22Rv1 (cell line): ENCODE data around the gene TRMU.

Source experiments
- ZFX ChIP-seq: fragments of 450-650 bp; IDR thresholded peaks from 2 replicates; pipeline ENCODE4 v1.6.1; 2017; ENCODE audit warnings: antibody characterized with exemption, borderline replicate concordance
- TF ChIP-seq, protein P1 (sequence below): fragments of 450-650 bp; IDR thresholded peaks from 2 replicates; pipeline ENCODE4 v1.5.1; 2017; ENCODE audit warnings: mild to moderate bottlenecking

DNA sequence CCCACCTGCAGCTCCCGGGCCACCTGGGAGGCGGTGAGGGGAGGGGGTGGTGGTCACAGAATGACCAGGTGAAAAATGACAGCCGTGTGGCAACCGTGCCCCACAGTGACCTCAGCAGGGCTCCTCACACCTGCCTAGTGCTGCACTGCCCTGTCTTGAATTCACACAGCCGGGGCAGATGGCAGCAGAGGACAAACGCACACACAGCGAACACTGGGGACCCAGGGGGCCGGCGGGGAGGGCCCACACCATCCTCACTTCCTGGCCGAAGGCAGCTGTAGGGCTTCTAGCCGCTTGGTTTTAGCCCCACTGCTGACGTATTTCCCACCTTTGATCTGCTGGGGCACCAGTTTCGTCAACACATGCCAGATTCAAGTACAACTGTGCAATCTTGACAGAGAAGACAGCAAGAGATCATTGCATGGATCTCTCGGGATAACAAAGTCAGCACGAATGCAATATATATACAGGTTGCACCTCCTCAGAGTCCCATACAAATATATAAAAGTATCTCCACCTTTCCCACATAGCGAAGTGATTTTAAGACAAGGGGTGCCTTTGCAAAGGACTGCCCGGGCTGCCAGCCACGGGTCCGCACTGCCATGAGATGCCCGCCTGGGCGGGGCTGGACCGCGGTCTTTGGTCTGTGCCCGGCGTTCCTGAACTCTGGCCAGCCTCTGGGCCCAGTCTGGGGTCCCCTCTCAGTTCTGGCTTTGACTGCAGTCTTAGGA, 26.9 kb downstream of the TRMU start:
- TF ChIP-seq, protein P1, sequence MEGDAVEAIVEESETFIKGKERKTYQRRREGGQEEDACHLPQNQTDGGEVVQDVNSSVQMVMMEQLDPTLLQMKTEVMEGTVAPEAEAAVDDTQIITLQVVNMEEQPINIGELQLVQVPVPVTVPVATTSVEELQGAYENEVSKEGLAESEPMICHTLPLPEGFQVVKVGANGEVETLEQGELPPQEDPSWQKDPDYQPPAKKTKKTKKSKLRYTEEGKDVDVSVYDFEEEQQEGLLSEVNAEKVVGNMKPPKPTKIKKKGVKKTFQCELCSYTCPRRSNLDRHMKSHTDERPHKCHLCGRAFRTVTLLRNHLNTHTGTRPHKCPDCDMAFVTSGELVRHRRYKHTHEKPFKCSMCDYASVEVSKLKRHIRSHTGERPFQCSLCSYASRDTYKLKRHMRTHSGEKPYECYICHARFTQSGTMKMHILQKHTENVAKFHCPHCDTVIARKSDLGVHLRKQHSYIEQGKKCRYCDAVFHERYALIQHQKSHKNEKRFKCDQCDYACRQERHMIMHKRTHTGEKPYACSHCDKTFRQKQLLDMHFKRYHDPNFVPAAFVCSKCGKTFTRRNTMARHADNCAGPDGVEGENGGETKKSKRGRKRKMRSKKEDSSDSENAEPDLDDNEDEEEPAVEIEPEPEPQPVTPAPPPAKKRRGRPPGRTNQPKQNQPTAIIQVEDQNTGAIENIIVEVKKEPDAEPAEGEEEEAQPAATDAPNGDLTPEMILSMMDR: no peak
- no peak for TF ChIP-seq ZFX
